K562 (cell line): ENCODE results near the gene ORC2. TPM values are rescaled to one million over a fixed set of nuclear protein-coding genes. Genes with fewer than 3 reads are reported as not detected.
A peak's percentile ranks its signal among the peaks of the same experiment; 100 is the strongest.

Source experiments
- ARID1B ChIP-seq: fragments of 450-650 bp; IDR thresholded peaks from 2 replicates; pipeline ENCODE4 v1.6.1; 2016; ENCODE audit warnings: antibody characterized with exemption, mild to moderate bottlenecking, inconsistent platforms
- ESRRA ChIP-seq: fragments of 450-650 bp; IDR thresholded peaks from 2 replicates; pipeline ENCODE4 v1.6.1; 2014; ENCODE audit warnings: low read depth, mild to moderate bottlenecking, moderate library complexity, borderline replicate concordance
- MGA ChIP-seq: fragments of 450-650 bp; IDR thresholded peaks from 2 replicates; pipeline ENCODE4 v1.6.1; 2016; ENCODE audit warnings: mild to moderate bottlenecking, moderate library complexity
- POLR2H ChIP-seq: IDR thresholded peaks from 2 replicates; pipeline ENCODE4 v1.6.1; 2016; ENCODE audit warnings: missing genetic modification characterization, low read depth, mild to moderate bottlenecking, control low read depth, missing compliant biosample characterization, moderate library complexity
- polyA plus RNA-seq, 8 experiments: library from polyadenylated mRNA; depleted of rRNA in 4 of 8; stranded (reverse) in 5 of 8; unstranded in 3 of 8; fragments of >200 nt; fragmentation: Nextera tagmentation in 2 of 8; fragmentation: Illumina TruSeq in 1 of 8; extraction: Ambion mirVana in 2 of 8; extraction: Trizol in 1 of 8; gene quantifications; 2 replicates each; pipeline versions ENCODE4 v1.2.1 to v1.2.3, GENCODE V29; 2011 to 2014; ENCODE audit warnings: inconsistent platforms in 1 of 8, missing spikeins in 1 of 8
- total RNA-seq, 7 experiments: library from RNA; depleted of rRNA in 6 of 7; stranded (reverse); fragments of >200 nt in 6 of 7; fragmentation: Illumina TruSeq in 2 of 7; extraction: Trizol in 2 of 7; gene quantifications; 2 replicates each; pipeline versions ENCODE4 v1.2.1 to v1.2.3, GENCODE V29; 2011 to 2021; ENCODE audit warnings: low replicate concordance in 1 of 7

ORC2 gene
- total and polyA plus RNA-seq, 9 of the 15 experiments (the other 6 are each of a cell fraction or from before 2014, with no cell fraction given), result 5.6 to 41.1 (median 19.0) TPM

DNA sequence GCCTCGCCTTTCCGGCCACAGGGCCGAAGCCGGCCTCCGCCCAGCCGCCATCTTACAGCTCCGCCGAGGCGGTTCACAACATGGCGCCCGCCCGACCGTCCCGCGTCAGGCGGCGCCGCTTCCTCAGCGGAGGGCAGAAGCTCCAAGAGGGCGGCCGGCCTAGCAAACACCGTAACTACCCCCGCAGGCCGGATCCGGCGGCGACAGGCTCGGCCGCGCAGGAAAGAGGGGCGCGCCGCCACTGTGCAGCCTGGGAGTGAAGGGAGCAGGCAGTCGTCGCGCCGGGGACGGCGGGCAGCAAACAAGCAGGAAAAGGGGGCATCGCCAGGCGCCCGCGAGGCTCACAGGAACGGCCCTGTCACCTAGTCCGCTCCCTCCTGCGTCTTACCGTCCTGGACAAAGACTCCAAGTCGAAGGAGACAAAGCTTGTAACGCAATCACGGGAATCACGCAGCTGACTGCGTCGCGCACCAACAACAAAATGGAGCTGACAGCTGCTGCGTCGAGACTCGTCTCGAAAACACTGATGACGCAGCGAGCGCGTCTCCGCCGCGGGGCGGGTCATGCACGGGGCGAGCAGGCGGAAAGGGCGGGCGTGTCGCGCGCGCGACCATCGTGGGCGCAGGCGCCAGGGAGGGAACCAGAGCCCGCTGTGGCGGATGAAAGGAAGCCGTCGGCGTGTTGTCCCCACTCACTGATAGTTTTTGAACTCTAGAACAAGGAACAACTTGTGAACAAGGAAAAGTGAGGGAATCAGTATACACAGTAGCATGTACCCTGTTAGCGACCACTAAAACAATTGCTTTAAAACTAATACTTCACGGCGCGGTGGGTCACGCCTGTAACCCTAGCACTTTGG, 99.1 kb downstream of the ORC2 start, which contains the start of gene CLK1 (continued):
- TF ChIP-seq MGA (peak; percentile 89), ESRRA (peak; percentile 45; the same call in 1 of the 2 replicates), ARID1B (0 out of 2 replicates have a peak, but pooled peaks have one; percentile 7), POLR2H (tag) (peak; percentile 95)
